Measurements from ENCODE around the gene ZNF568. TPM values are rescaled to one million over a fixed set of nuclear protein-coding genes. Genes with fewer than 3 reads are reported as not detected.

Gene ZNF568
- polyA plus RNA-seq, 6 donors from 2014 or later: 7.3 to 19.1 (median 13.0) TPM

DNA sequence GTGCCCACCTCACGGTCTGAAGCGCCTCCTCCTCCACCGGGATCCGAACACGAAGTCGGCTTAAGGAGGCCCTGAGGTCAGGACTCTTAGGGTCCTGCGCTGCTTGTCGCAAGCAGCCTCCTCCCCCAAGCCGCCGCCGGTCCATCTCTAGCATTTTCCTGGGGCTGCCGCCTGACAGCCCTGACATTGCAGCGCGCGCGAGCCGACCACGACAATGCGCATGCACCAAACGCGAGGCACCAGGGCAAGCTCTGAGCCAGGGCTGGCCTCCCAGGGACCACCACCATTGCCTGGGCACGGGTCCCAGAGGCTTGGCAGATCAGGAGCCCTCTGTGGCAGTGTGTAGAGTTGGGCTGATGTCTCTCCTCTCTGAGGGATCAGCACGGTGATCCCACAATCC lies 98.3 kb downstream of the ZNF568 start:
- Mint-ChIP-seq H3K9me3 (peaks cover 17 to 57% (median 33%) of the 10 kb centered on the region in 7 donors), H3K27me3 (no peaks in the 10 kb centered on the region)

DNA sequence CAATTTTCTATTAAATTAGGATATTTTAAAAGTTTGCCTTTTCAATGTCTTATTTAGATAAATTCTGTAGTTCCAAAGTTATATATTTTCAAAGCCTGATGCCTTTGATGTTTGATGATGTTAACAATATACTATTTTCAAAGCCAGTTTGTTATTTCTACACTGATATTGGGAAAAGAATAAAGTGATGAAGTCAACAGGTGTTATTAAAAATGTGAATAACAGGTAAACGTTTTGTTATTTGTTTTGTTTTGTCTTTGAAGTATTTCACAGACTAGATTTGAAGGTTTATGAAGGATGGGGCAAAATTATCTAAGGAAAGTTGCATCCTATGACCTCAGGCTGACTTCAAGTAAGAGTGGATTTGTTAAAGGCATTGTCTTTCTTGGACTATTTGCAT lies 129.0 kb downstream of the ZNF568 start:
- H3K4me1 Mint-ChIP-seq: no peaks in the 10 kb centered on the region
- H3K27ac Mint-ChIP-seq: no peak overlapping the region
- DNase-seq (no peak), ATAC-seq (ENCODE audit: low read depth in 2 of 2) (no peak)
- H3K27me3 Mint-ChIP-seq: no peaks in the 10 kb centered on the region
- H3K9me3 Mint-ChIP-seq: peaks cover 4 to 60% (median 34%) of the 10 kb centered on the region in 7 donors
- peaks cover 4 to 8% of the 10 kb centered on the region in 2 donors for H3K36me3 Mint-ChIP-seq
- no peak overlapping the region for H3K4me3 Mint-ChIP-seq

More for the DNA sequence above, 98.3 kb downstream of the ZNF568 start:
- peaks cover 10 to 40% of the 10 kb centered on the region in 2 donors for H3K36me3 Mint-ChIP-seq
- no peak overlapping the region for H3K4me3 Mint-ChIP-seq
- no peak for DNase-seq
- peaks cover 0 to 6% (median 4%) of the 10 kb centered on the region in 3 donors for H3K4me1 Mint-ChIP-seq
- no peak for ATAC-seq (ENCODE audit: low read depth in 2 of 2)
- no peak overlapping the region for H3K27ac Mint-ChIP-seq

Other genes starting within 250 kb of the ZNF568 start
- gene ZNF461, start 249.5 kb upstream of the ZNF568 start, polyA plus RNA-seq (ENCODE audit: low read depth in 6 of 6): 10 to 100 TPM in 2 of 6 donors, 1 to 10 TPM in 4; 2.5 to 13.0 (median 8.6) TPM
- gene ZNF567, start 228.7 kb upstream of the ZNF568 start, polyA plus RNA-seq (ENCODE audit: low read depth in 6 of 6): 10 to 100 TPM in 5 of 6 donors, 1 to 10 TPM in 1; 3.3 to 20.0 (median 12.9) TPM
- 1 to 10 TPM in 2 of 6 donors, under 1 TPM in 3, not detected in 1; 0.29 to 1.8 (median 0.63) TPM for gene ZNF850, start 143.5 kb upstream of the ZNF568 start, polyA plus RNA-seq (ENCODE audit: low read depth in 6 of 6)
- gene ZNF790, start 77.9 kb upstream of the ZNF568 start, polyA plus RNA-seq (ENCODE audit: low read depth in 6 of 6): 10 to 100 TPM in 1 of 6 donors, 1 to 10 TPM in 5; 3.1 to 10.9 (median 7.8) TPM
- gene ZNF345, start 65.5 kb upstream of the ZNF568 start, polyA plus RNA-seq (ENCODE audit: low read depth in 6 of 6): 10 to 100 TPM in 4 of 6 donors, 1 to 10 TPM in 1, not detected in 1; 8.4 to 13.6 (median 10.9) TPM
- 1 to 10 TPM; 3.4 to 6.9 (median 5.0) TPM for gene ZNF829, start within 50 bp of the ZNF568 start, polyA plus RNA-seq (ENCODE audit: low read depth in 6 of 6)
- gene ZNF420, start 162.1 kb downstream of the ZNF568 start, polyA plus RNA-seq (ENCODE audit: low read depth in 6 of 6): 10 to 100 TPM; 19.8 to 39.0 (median 32.1) TPM

All from naive B cell (primary cell).